PC-9 (cell line): ENCODE results near the gene AQP1. TPM values are rescaled to one million over a fixed set of nuclear protein-coding genes. Genes with fewer than 3 reads are reported as not detected.

ENCODE experiments used
- BruUV-seq: library from RNA; stranded (reverse); fragments of 400-500 nt; replicated peaks from 2 replicates; lab custom pipeline; 2021; lab: Mats Ljungman, UMichigan
- CTCF ChIA-PET: fragments of 300-600 bp; sonication (Branson Sonifier 250); formaldehyde crosslinking; loops from one replicate; lab custom pipeline; 2022; ENCODE audit warnings: antibody characterized with exemption; lab: Charles Lee
- POLR2A ChIA-PET: fragments of 300-600 bp; sonication (Branson Sonifier 250); formaldehyde crosslinking; loops from one replicate; lab custom pipeline; 2022; ENCODE audit warnings: antibody characterized with exemption; ENCODE audit not compliant: unreplicated experiment; lab: Charles Lee
- DNase-seq, 2 experiments: peaks; one replicate each; pipeline versions ENCODE4 v3.0.0 to v3.0.0-alpha.2; 2015 to 2022; ENCODE audit warnings: mixed read lengths in 1 of 2
- H2AFZ ChIP-seq: fragments of 200-600 bp; sonication (generic); 2 replicates; pipeline ENCODE4 v1.8.1; 2017; ENCODE audit warnings: antibody characterized with exemption
- H3F3A ChIP-seq: fragments of 200-600 bp; sonication (generic); 2 replicates; pipeline ENCODE4 v1.8.1; 2017; ENCODE audit warnings: antibody characterized with exemption, mild to moderate bottlenecking, low read depth; ENCODE audit not compliant: insufficient read depth
- H3K27ac ChIP-seq: fragments of 200-600 bp; sonication (generic); 2 replicates; pipeline ENCODE4 v1.6.1; 2016; ENCODE audit warnings: mixed run types
- H3K27me3 ChIP-seq: fragments of 200-600 bp; sonication (generic); 2 replicates; pipeline ENCODE4 v1.6.1; 2016; ENCODE audit warnings: low read depth, mixed run types; ENCODE audit not compliant: insufficient read depth
- H3K36me3 ChIP-seq: fragments of 200-600 bp; sonication (generic); 2 replicates; pipeline ENCODE4 v1.6.1; 2016; ENCODE audit warnings: low read depth, mixed run types
- H3K4me1 ChIP-seq: fragments of 200-600 bp; sonication (generic); replicated peaks from 2 replicates; pipeline ENCODE4 v1.6.1; 2016; ENCODE audit warnings: mixed run types; ENCODE audit not compliant: insufficient read depth
- H3K4me2 ChIP-seq: fragments of 200-600 bp; sonication (generic); 2 replicates; pipeline ENCODE4 v1.6.1; 2017; ENCODE audit warnings: mixed run types
- H3K4me3 ChIP-seq: fragments of 200-600 bp; sonication (generic); 2 replicates; pipeline ENCODE4 v1.6.1; 2016; ENCODE audit warnings: mixed run types
- H3K79me2 ChIP-seq: fragments of 200-600 bp; sonication (generic); 2 replicates; pipeline ENCODE4 v1.6.1; 2017; ENCODE audit warnings: low read depth, mixed run types
- H3K9me2 ChIP-seq: fragments of 200-600 bp; sonication (generic); 2 replicates; pipeline ENCODE4 v1.8.1; 2017; ENCODE audit warnings: mild to moderate bottlenecking; ENCODE audit not compliant: insufficient read depth
- H3K9me3 ChIP-seq: fragments of 200-600 bp; sonication (generic); 2 replicates; pipeline ENCODE4 v1.8.1; 2016; ENCODE audit warnings: low read depth; ENCODE audit not compliant: insufficient read depth
- H4K20me1 ChIP-seq: fragments of 200-600 bp; sonication (generic); 2 replicates; pipeline ENCODE4 v1.8.1; 2017; ENCODE audit not compliant: insufficient read depth
- EZH2 ChIP-seq: fragments of 200-600 bp; sonication (generic); IDR thresholded peaks from 2 replicates; pipeline ENCODE4 v1.8.0; 2017; ENCODE audit warnings: antibody characterized with exemption, low read depth
- intact Hi-C: fragments of 100-400 bp; cut with micrococcal nuclease; formaldehyde crosslinking; loops from one replicate; pipeline ENCODE4 v1.10.0; 2022; ENCODE audit not compliant: unreplicated experiment
- total RNA-seq: library from RNA; stranded (reverse); gene quantifications from 2 replicates; pipeline ENCODE4 v1.2.3, GENCODE V29; 2021
- TF ChIP-seq, protein P1 (sequence below): fragments of 200-600 bp; sonication (generic); conservative IDR thresholded peaks from 2 replicates; pipeline ENCODE4 v1.6.1; 2017; ENCODE audit warnings: mixed run types, antibody characterized with exemption, mild to moderate bottlenecking, moderate library complexity

Gene AQP1
- total RNA-seq, 1 experiment from 2014 or later: 4.0 TPM

DNA sequence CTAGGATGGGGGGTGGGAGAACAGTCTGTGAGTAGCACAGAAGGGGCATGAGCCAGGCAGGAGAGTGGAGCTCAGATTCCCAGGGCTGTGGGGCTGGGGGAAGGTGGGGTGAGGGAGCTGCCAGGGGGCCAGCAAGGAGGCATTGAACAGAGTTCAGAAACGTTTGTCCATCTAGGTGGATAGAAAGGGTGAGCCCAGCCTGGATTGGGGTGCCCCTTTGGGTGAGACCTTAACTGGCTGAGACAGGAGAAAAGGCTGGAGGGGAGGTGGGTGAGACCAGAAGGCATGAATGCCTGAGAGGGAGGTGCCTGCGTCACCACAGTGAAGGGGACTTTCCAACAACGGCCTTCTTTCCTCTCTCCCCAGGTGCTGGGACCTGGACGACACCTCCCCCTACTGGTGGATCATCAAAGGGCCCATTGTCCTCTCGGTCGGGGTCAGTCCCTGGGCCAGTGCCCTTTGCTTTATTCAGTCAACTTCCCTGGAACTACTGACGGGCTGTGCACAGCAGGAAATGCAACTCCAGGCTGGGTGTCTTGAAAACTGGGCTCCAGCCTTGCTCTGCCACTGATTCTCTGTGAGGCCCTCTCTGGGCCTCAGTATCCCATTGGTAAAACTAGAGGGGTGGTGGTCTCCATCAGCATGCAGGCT, 63.1 kb downstream of the AQP1 start:
- H3K4me1 ChIP-seq: no peaks in the 10 kb centered on the region
- intact Hi-C loops: loop anchor here (1.0 kb wide), 1 partner anchor 234 kb away; no protein-coding TSS in a partner anchor
- peaks cover 40% of the 10 kb centered on the region for H3K27me3 ChIP-seq
- DNase-seq: peak; percentile 52 to 74
- no peak overlapping the region for H3K4me2 ChIP-seq
- H3K27ac ChIP-seq: no peak overlapping the region
- H3K4me3 ChIP-seq: no peak overlapping the region
- ChIA-PET CTCF (interaction anchor here (0.6 kb wide), 1 partner anchor 311 kb away, joined by 6 read pairs; no protein-coding TSS in a partner anchor), POLR2A (no interaction called here)
- H2AFZ ChIP-seq: no peak overlapping the region
- no peaks in the 10 kb centered on the region for H4K20me1 ChIP-seq
- H3F3A ChIP-seq: no peaks in the 10 kb centered on the region
- H3K36me3 ChIP-seq: no peaks in the 10 kb centered on the region
- no peaks in the 10 kb centered on the region for H3K79me2 ChIP-seq
- no TSS peak for BruUV-seq
- H3K9me3 ChIP-seq: no peaks in the 10 kb centered on the region
- no peak for TF ChIP-seq EZH2
- TF ChIP-seq, protein P1, sequence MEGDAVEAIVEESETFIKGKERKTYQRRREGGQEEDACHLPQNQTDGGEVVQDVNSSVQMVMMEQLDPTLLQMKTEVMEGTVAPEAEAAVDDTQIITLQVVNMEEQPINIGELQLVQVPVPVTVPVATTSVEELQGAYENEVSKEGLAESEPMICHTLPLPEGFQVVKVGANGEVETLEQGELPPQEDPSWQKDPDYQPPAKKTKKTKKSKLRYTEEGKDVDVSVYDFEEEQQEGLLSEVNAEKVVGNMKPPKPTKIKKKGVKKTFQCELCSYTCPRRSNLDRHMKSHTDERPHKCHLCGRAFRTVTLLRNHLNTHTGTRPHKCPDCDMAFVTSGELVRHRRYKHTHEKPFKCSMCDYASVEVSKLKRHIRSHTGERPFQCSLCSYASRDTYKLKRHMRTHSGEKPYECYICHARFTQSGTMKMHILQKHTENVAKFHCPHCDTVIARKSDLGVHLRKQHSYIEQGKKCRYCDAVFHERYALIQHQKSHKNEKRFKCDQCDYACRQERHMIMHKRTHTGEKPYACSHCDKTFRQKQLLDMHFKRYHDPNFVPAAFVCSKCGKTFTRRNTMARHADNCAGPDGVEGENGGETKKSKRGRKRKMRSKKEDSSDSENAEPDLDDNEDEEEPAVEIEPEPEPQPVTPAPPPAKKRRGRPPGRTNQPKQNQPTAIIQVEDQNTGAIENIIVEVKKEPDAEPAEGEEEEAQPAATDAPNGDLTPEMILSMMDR: peak; percentile 88
- no peaks in the 10 kb centered on the region for H3K9me2 ChIP-seq

Other genes starting within 250 kb of the AQP1 start
- not detected in 2 replicates for gene CRHR2, start 229.4 kb upstream of the AQP1 start, total RNA-seq
- not detected in 2 replicates for gene INMT, start 159.7 kb upstream of the AQP1 start, total RNA-seq
- gene MINDY4, start 140.4 kb upstream of the AQP1 start, total RNA-seq: 11.5 and 14.8 TPM in 2 replicates
- gene GHRHR, start 52.1 kb downstream of the AQP1 start, total RNA-seq: not detected in 2 replicates
- gene ADCYAP1R1, start 140.5 kb downstream of the AQP1 start, total RNA-seq: not detected in 2 replicates